HG03025 (cell line): ENCODE data around the gene SLC28A3.
A peak's percentile ranks its signal among the peaks of the same experiment; 100 is the strongest.

Source experiments
- ATAC-seq: cut with Tn5 transposase; IDR thresholded peaks from one replicate; pipeline ENCODE4 v1.9.1; 2021; ENCODE audit warnings: mild to moderate bottlenecking, moderate library complexity; ENCODE audit not compliant: unreplicated experiment, low FRiP score

The SLC28A3 gene

DNA sequence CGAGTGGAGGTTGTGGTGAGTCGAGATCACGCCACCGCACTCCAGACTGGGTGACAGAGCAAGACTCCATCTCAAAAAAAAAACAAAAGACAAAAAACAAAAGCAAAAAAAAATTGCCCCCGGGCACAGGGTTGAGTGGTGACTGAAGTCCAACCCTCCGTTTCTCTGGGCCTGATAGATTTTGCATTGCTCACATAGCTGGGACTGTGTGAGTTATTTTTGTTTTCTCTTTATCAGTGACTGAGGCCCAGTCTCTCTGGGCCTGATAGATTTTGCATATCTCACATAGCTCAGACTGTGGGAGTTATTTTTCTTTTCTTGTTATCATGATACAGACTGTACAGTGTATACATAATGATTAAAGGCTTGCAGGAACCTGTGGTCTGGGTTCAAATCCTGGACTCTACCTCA, 2.6 kb upstream of the SLC28A3 start:
- no peak for ATAC-seq

DNA sequence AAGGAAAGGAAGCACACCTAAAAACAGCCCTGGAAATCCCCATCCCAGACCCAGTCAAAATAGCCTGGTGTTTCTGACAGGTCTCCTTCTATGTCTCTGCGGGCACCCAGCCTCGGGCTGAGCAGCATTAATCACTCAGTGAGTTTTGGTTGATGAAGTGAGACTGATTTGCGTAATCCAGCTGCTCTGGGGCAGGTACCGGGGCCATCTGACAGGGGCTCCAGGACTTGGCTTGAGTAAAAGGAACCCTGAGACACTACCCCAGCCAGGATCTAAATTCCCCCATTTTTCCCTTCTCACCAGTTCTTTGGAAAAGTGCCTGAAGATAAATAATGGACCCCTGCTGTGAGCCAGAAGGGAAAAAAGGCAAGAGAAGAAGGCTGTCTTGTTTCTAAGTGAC, 596 bp downstream of the SLC28A3 start:
- no peak for ATAC-seq

DNA sequence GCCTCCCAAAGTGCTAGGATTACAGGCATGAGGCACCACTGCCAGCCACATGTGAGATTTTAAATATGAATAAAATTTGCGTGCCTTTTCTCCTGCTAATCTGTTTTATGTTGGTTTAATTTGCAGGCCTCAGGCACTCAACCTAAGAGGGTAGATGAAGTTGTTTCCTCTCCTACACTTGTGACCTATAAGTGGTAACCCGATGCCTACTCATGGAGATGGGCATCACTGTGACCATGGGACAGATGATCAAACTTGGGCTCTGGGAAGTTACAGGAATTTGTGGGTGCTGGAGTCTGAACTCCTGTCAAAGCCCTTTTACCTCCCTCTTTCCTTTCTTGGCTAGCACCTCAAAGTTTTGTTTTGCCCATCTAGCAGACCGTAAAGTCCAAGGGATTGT, 1.1 kb downstream of the SLC28A3 start:
- no peak for ATAC-seq

DNA sequence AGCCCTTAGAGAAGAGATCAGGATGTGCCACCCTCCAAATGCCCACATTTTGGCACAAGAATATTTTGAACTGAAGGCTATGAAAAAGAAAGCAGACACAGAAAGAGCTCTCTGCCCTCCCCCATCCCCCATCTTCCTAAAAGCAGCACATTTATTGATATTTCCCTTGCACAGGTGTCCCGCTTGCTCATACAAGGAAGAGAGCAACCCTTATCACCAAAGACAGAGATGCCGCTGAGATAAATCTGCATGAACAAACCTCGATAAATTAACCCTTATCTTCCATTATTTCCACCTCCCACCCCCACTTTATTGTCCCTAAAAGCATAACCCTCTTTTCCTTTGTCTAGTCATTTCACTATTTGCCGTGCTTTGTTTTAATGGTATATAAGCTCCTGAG, 1.8 kb downstream of the SLC28A3 start:
- no peak for ATAC-seq

DNA sequence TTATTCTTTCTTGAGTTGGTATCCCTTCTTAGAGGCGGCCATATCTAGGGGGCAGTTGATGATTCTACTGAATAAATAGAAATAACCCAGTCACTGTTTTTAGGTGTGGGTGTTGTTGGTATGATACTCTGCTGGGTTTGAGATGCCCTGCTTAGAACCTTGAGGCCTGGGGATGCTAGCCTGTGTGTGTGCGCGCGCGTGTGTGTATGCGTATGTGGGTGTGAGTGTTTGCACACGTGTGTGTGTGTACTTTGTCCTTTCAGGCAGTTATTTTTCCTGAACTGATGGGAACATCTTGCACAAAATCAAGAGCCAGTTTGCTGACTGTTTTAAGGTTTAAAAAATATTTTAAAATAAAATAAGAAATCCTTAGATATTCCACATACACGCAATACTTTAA, 3.3 kb downstream of the SLC28A3 start:
- no peak for ATAC-seq

DNA sequence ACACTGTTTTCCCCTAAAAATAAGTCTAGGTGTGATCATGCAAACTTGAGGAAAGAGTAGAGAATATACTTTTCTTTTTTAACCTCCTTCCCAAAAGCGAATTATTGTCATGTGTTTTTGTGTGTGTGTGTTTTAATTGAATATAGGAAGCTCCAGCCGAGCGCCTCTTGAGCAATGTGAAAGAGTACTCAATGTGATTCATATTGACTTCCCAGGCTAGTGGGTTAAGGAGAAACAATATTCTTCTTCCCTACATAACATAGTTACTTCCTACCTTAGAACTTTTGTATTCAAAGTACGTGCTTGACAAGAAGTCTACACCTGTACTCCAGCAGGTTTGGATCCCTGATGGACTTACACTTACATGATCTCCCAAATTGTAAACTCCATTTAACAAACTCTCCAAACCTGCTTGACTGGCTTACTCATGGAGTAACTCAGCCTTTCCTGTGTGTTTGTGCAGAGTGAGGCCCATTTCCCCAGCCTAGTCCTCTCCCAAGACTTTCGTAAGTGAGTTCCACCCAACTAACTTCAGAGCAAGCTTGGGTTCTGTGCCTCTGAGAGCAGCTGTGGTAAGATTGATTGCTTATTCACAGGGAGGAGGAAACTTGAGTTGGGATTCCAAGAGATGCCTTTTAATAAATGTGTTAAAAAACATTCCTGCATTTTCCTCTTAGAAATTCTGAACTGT, 9.3 kb downstream of the SLC28A3 start:
- ATAC-seq: no peak

DNA sequence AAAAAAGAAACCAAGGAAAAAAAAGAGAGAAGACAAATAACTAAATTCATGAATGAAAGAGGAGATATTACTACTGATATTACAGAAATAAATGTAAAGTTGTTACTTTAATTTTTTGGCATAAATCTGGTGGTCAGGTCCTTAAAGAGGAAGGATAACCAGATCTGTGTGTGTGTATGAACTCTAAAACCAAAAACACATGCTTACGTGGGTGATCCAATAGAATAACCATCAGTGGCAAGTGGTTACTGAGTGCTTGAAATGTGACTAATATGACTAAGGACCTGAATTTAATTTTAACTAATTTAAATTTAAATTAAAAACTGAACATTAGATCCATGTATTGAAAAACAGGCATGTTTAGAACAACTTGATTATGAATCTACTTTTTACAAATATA, 10.3 kb downstream of the SLC28A3 start:
- ATAC-seq: no peak

DNA sequence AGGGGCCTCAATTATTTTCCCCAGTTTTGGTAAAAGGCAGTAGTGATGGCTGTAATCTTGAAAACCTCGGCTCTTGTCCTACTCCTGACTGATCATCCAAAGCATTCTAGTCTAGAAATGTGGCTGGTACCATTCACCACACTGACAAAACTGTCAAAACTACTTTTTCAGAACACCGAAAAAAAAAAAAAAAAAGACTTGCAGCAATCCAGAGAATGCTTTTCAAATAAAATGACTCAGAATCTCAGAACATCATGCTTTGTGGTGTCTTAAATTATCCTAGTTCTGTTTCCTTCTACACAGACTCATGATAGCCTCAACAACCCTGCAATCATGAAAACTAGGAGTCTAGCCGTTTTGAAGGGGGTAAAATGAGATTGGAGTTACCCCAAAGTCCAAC, 13.4 kb downstream of the SLC28A3 start:
- ATAC-seq: no peak

DNA sequence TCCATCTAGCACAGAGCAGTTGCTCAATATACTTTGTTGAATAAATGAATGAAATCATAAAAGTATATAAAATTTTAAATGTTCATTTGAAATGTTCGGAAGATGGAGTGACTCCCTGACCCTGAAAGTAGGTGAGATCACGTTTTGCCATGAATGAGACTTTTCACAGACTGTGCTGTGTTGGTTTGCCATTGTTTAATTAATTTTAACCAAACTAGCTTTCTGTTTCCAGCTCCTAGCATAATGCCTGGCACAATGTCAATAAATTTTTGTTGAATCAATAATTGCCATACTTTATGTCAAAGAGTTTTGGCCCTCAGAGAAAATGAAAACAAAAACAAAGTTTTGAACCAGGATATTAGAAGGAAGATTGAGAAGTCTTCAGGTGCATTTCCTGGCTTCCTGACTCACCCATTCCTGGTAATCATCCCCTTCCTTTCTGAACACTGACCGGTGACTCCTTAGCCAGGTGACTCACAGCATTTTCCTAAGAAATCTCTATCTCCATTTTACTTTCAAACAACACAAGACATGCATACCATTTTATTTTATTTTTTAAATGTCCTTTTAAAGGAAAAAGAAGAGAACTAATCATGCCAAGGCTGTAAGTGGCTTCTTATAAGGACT, 15.1 kb downstream of the SLC28A3 start:
- no peak for ATAC-seq

DNA sequence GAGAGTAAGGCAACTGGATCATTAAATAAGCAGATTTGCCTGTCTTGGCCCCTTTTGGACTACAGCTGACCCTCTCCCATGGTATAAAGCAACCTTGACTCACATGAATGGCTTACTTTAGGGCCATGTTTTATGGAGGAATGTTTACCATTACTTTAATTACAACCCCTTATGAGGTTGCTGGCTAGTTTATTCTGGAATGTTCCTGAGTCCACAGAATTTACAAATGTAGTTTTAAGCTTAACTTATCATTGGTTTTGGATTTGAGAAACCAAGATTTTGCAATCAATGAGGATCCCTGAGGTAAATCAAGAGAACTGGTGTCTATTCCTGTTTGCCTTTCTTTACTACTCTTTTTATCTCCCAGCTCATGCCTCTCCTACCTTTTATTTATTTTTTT, 15.7 kb downstream of the SLC28A3 start:
- no peak for ATAC-seq

DNA sequence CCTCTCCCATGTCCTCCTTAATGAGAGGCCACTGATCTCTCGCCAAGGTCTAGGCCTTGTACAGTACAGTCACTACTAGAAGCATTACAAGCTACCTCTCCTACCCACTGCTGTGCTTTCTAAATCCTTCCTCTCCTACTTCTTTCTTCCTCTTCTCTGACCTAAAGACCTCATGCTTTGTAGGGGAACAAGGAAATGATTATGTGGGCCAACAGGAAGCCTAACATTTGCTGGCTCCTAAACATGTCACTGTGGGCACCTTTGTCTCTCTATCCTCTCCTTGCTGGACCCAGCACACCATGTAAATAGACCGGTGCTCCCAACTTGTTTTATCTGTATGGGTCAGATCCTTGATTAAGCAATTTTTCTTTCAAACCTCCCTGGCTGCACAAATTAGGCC, 16.7 kb downstream of the SLC28A3 start:
- ATAC-seq: no peak

DNA sequence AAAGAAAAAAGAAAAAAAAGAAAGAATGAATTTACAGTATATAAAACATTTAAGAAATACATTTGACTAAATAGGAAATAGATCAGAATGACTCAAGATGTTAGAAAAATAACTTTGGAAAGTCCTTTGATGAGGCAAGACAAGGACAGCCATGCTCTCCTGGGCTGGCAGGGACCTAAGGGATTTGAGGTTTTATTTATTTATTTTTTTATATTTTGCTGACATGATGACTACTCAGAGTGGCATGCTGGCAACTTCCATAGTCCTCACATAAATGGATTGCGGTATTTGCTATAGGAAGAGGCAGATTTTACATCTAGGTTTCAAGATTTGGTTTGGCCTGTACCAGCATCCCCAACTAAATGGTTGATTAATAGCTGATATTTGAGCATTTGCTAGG, 17.7 kb downstream of the SLC28A3 start:
- no peak for ATAC-seq

DNA sequence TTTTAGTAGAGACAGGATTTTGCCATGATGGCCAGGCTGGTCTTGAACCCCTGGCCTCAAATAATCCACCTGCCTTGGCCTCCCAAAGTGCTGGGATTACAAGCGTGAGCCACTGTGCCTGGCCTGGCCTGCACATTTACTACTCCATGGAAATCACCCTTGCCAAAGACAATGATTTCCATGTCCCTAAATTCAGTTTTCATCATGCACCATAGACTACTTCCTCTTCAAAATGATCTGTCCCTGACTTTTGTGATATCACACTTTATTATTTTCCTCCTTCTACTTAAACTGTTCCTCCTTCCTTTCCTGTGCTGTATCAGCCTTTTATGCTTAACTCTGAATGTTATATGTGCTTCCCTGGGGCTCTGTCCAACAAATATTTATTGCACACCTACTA, 20.3 kb downstream of the SLC28A3 start:
- ATAC-seq: no peak

DNA sequence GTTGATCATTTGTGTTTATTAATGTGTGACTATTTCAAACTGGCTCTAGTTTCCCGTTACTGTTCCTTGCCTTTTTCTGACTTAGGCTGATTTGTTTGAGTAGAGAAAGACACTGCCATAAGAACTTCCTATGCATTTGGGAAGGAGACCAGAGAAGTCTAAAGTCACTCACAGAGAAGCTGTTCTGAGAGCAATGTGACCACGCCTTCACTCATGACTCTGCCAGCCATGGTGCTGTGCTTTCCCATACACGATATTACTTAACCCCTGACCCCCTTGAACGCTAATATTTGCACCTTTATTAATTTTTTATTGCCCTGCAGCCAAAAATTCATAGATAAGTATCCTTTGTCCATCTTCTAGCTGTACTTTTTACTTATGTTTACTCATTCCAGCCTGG, 20.9 kb downstream of the SLC28A3 start:
- ATAC-seq: no peak

DNA sequence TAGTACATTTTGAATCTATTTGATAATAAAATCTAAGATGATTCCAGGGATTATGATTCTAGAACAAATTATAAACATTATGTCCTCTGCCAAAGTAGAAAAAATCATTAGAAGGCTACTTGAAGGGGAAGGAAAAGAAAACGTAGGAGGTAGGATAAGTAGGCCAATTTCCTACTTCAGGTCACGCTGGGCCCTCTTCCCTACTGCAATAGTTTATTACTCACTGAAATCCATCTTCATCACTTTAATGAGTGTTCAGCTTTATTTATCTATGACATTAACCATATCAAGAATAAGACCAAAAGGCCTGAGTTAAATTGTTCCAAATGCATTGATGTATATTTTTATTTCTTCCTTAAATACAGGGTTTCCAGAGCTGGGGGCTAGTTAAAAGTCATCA, 21.6 kb downstream of the SLC28A3 start:
- no peak for ATAC-seq

DNA sequence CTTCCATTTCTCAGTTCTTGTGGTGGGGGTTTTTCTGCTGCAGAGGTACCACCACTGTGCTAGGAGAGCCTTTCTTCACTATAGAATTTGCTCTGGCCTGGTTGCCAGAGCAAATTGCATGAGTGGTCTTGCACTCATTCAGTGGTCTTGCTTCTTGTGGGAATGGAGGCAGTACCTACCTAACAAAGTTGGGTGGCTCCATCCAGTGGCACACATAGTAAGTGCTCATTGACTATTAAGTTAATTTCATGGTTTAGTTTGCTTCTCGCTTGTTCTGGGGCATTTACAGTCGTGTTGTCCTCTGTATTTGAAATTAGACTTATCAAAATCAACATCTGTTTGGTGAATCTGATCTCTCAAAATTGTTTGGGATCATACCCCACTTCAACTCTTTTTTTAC, 23.0 kb downstream of the SLC28A3 start:
- no peak for ATAC-seq

DNA sequence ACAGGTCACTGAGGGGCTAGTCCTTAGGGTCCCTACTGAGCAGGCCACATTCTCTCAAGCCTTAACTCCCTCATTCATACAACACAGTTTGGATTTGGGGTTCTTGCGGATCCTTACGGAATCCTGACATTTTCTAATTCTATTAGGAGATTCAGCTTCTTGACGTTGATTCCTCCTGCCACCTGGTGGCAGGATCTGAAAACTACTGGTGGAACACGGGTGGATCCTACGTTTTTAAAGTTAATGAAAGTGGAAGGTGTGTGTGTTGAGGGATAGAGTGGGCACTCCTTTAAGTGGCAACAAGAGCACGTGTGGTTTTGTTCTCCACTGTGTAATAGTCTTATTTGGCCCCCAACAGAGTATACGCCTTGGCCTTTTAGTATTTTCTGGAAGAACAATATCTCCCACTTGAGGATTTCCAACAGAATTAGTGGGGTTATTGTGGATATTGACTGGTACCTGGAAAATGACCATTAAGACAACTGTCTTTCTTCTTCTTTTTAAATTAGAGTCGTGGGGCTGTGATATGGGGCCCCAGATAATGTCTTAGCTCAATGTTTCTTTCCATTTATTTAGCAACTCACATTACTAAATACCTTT, 25.2 kb downstream of the SLC28A3 start:
- ATAC-seq: peak; percentile 66

DNA sequence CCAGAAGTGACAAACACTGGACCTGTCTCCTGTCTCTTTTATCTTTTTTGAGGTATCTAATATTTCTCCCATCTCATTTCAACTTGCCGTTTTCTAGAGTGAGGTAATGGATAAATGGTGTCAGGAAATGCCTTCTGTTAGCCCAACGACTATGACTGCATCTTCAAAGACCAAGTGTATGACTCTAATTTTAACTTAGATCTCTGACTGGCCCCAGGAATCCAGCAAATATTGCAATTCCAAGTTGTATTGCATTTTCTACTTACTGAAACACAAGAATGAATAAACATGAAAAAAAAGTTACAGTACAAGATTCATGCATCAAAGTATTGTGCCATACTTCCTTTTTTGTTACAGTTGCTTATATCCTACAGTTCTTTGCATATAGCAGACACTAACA, 26.3 kb downstream of the SLC28A3 start:
- no peak for ATAC-seq

DNA sequence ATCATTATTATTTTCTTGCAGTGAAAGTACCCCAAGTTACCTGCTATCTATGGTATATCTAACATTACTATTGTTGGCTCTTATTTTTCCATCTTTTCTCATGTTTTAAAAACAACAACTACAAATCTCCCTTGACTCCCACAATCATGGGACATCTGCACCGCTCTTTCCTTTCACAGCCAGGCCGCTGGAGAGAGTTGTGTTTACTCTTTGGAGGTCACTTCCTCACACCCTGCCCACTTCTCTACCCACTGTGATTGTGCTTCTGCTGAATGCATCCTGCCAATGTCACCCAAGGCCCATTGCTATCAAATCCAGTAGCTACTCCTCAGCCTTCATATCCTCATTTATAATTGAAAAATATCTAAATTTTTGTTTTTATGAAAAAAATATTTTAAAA, 29.7 kb downstream of the SLC28A3 start:
- no peak for ATAC-seq

DNA sequence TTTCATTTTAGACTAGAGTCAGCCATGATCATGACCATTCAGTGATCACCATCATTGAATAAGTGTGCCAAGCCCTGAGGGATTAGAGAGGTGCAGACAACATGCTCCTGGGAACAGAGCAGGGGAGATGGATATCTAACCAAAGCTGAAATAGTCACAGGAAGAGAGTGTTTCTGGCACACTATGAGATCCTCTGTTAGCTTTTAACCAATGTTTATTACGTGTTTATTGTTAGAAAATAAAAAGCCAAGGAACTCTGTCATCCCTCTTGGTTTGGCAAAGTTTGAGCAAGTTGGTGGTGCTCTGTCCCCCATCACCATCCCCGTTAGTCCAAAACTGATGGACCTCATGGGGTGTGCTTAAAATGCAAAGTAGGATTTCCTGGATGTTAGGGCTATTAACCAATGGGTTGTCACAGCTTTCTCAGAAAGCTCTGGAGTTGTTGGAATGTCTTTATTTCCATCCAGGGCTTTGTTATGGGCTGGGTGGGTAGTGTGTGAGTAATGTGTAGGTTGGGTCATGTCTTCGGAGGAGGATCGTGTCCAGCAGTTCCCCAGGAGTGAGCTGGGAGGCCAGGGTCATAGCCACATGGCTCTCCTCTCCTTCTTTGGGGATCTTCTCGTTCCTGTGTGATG, 34.9 kb downstream of the SLC28A3 start:
- no peak for ATAC-seq

DNA sequence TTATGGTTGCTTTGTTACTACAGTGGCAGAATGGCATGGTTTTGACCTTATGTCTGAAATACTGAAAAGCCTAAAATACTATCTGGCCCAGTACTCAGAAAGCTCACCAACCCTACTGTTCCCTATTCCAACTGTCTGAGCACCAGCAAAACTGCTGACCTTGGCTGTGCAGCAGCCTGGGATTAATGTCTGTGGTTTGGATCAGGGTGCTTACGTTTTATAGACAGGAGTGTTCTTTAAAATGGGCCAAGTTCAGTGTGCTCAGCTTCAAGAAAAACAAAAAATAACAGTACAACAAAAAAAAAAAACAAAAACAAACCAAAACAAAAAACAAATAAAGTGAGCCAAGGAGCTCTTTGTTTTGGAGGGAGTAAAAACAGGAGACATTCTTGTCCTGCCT, 36.4 kb downstream of the SLC28A3 start:
- no peak for ATAC-seq

DNA sequence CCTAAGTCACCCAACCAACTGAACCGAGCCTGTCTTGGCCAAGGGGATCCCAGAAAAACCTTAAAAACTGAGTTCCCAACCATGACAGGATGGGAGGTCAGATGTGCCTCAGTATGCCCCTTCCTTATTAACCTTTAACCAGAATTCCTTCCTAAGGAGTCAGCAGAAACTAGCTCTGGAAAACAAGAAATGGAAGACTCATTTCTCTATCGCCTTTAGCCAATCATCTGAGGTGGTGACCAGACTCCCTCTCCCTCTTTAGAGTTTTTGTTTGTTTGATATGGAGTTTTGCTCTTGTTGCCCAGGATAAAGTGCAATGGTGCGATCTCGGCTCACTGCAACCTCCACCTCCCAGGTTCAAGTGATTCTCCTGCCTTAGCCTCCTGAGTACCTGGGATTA, 37.5 kb downstream of the SLC28A3 start:
- ATAC-seq: no peak
